Motor neuron (in vitro differentiated cells): Measurements from ENCODE around the gene BRI3. TPM values are rescaled to one million over a fixed set of nuclear protein-coding genes. Genes with fewer than 3 reads are reported as not detected.

ENCODE experiments used
- ATAC-seq, 8 experiments: fragments of 200-7000 bp; cut with Tn5 transposase; replicated peaks in 6 of 8; 2 replicates each; pipeline ENCODE4 v1.8.0; 2021; ENCODE audit warnings: mild to moderate bottlenecking in 8 of 8, moderate library complexity in 8 of 8
- H3K27ac ChIP-seq, 2 donors: fragments of 250-450 bp; sonication (Bioruptor Pico); 2 replicates each; pipeline ENCODE4 v1.9.0; 2021; ENCODE audit warnings: antibody characterized with exemption in 2 of 2, mild to moderate bottlenecking in 2 of 2, moderate library complexity in 1 of 2
- H3K4me1 ChIP-seq, 2 donors: fragments of 250-450 bp; sonication (Bioruptor Pico); replicated peaks in 1 of 2; 2 replicates each; pipeline ENCODE4 v1.6.1; 2021; ENCODE audit warnings: antibody characterized with exemption in 2 of 2, mild to moderate bottlenecking in 2 of 2, moderate library complexity in 1 of 2
- H3K4me3 ChIP-seq, 5 donors: fragments of 250-450 bp; sonication (Bioruptor Pico); 2 replicates each; pipeline ENCODE4 v1.9.0; 2021; ENCODE audit warnings: antibody characterized with exemption in 5 of 5, mild to moderate bottlenecking in 5 of 5, moderate library complexity in 4 of 5
- WGBS, 10 experiments: fragments of 450-650 bp; shearing (Covaris generic); methylation state at CpG; one replicate each; pipeline ENCODE4 v1.0.0; 2022; 5-methylcytosine and 5-hydroxymethylcytosine counted together
- in situ Hi-C, 9 experiments: fragments of 400-800 bp; cut with MboI; loops; one replicate each; pipeline ENCODE4 v1.15.0; 2021; ENCODE audit warnings: low sequenced_read_pairs in 9 of 9, low pct_unique_long_range_greater_than_20kb in 2 of 9; ENCODE audit not compliant: unreplicated experiment in 9 of 9
- total RNA-seq, 8 experiments: library from RNA; unstranded; fragments of 300-600 nt; gene quantifications; 2 replicates each; pipeline versions ENCODE4 v1.2.3 to v1.2.4, GENCODE V29; 2022

Gene BRI3
- total RNA-seq, 8 experiments from 2014 or later: 48.7 to 99.2 (median 70.5) TPM

DNA sequence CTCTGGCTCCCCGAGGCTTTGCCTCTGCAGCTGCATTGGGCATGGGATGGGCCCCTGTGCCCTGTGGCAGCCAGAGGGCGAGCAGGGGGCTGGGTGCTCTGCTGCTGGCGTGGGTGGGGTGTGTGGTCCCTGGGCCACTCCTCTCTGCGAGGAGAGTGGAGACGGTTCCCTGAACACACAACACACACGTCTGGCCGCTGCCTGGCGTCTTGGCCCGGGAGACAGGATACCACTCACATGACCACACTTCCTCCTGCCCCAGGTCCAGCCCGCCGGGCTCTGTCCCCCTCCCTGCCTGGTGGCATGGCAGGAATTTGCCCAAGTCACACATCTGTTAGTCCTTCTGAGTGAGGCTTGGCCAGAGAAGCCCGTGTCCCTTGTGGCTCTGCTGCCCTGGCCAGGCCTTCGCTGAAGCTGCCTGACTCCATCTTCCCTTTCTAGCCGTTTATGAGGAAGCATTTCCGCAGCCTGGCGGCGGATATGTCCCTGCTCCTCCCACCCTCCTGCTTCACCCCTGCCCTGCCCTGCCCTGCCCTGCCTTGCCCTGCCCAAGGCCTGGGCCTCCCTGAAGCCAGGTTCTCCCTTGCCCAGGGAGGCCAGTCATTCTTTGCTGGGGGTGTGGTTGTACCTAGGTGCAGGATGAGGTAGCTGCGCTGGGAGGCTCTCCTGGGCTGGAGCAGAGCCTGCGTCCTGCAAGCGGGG is 3.0 kb downstream of the BRI3 start:
- H3K4me3 ChIP-seq: peak overlapping the region in 3 of 5 donors; percentile 95 to 99 (median 95)
- H3K4me1 ChIP-seq: peaks cover 39 to 42% of the 10 kb centered on the region in 2 donors
- 17 to 40% (median 40%) methylated on average over 1 to 2 of the region's 20 CpGs; no CpG with 5 or more reads in 7 of the 10 experiments for WGBS, 10 experiments
- in situ Hi-C loops: loop anchor here in 1 of 9 experiments (25.0 kb wide), 1 partner anchor 553 kb away; no protein-coding TSS in a partner anchor
- ATAC-seq: peak in 4 of 8 experiments; percentile 0 to 9 (median 4)
- H3K27ac ChIP-seq: no peak overlapping the region

DNA sequence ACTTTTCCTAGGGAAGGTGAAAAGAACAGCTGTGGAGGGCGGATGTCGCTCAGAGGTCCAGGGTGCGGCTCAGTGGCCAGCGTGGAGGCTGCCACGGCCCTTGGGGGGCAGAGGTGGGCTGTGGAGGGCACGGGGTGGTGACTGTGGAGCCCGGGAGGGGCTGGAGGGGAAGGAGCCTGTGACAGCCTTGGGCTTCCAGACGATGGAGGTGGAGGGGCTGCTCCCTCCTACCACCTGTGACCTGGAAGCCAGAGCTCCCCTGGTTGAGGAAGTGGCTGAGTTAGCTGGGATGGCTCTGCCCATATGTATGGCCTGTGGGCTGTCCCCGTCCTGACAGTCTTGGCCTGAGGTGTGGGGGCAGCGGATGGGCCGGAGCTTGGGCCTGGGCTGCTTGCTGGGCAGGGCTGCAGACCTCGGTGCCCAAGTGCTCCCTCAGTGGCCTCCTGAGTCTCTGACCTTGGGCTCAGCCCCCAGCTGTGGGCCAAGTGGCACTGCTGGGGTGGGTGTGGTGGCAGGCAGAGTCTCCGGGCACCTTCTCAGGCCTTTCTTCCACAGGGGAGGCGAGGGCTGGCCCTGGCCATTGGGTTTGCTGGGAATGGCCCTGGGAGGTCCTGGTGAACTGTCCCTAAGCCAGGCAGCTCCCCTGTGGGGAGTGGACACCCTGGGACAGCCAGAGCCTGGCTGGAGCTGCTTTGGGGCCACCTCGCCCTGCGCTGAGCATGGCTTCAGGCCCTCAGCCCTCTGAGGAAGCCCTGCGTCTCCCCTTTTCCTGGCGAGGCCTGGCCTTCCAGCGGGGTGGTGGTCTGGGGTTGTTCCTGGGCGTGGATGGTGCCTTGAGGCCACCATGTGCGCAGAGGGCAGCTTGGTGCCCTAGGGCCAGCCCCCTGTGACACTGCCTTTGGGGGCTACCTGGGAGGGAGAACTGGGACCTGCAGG is 3.9 kb downstream of the BRI3 start:
- no peak overlapping the region for H3K27ac ChIP-seq
- 83 to 100% methylated on average over 1 to 4 of the region's 21 CpGs; no CpG with 5 or more reads in 8 of the 10 experiments for WGBS, 10 experiments
- peaks cover 39 to 42% of the 10 kb centered on the region in 2 donors for H3K4me1 ChIP-seq
- H3K4me3 ChIP-seq: no peak overlapping the region
- in situ Hi-C loops: loop anchor here in 1 of 9 experiments (25.0 kb wide), 1 partner anchor 552 kb away; no protein-coding TSS in a partner anchor
- ATAC-seq: no peak

DNA sequence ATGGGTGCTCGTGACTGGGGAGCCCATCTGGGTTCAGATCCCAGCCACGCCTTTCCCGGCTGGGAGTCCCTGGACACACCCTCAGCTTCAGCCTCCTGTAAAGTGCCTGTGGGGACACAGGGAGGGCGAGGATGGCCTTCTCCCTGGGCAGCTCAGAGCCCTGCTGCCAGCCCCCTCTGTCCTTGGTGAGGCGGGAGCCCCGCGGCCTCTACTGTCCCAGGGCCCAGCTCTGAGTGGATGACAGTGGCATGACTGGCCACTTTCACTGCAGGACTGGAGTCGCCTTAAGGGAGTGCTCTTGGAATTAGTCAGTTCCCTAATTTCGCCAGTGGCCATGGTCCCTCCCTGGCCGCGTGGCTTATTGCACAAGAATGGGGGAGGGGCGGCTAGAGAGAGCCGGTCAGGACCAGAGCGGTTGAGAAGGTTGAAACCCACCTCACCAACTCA is 4.6 kb downstream of the BRI3 start:
- Histone ChIP-seq H3K4me1 (peaks cover 39 to 42% of the 10 kb centered on the region in 2 donors), H3K4me3 (no peak overlapping the region), H3K27ac (no peak overlapping the region)
- 10 to 100% (median 63%) methylated on average over 1 to 4 of the region's 14 CpGs; no CpG with 5 or more reads in 7 of the 10 experiments for WGBS, 10 experiments
- in situ Hi-C loops: loop anchor here in 1 of 9 experiments (25.0 kb wide), 1 partner anchor 551 kb away; no protein-coding TSS in a partner anchor
- ATAC-seq: peak in 3 of 8 experiments; percentile 7 to 31 (median 8)

DNA sequence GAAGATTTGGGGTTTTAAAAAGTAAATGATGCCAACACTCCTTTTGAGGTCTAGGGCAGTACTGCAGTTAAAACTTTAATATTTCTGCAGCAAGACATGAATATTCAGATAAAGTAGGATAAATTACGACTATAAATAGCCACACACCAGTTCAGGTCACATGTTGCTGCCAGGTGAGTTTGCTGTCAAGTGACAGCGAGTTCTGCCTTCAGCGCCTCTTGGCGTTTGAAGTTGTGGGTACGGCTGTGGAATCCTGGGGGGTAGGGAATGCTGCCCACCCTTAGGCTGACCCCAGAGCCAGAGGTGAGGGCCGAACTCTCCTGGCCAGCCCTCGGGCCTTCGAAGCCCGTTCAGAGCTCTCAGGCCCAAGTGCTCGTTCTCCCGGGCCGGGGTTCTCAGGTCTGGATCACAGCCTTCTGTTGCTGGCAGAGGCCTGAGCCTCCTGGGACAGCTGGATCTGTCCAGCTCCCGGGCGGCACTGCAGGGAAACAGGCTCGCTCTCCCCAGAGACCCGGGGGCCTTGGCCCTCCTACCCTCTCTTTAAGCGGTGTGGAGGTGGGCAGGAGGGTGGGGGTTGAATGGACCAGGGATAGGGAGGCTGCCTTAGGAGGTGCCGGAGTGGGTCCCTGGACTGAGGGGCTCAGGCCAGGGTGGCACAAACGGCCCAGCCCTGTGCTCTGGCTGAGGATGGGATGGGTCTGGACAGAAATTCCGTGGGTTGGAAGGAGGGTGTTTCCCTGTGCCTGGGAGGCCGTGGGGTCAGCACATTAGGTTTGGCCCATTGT is 5.4 kb downstream of the BRI3 start:
- in situ Hi-C loops: loop anchor here in 1 of 9 experiments (25.0 kb wide), 1 partner anchor 550 kb away; no protein-coding TSS in a partner anchor
- Histone ChIP-seq H3K27ac (no peak overlapping the region), H3K4me3 (no peak overlapping the region), H3K4me1 (peaks cover 39 to 42% of the 10 kb centered on the region in 2 donors)
- WGBS, 10 experiments: 55 to 100% (median 86%) methylated on average over 1 to 6 of the region's 21 CpGs; no CpG with 5 or more reads in 4 of the 10 experiments
- ATAC-seq: peak in 2 of 8 experiments; percentile 2 to 17

DNA sequence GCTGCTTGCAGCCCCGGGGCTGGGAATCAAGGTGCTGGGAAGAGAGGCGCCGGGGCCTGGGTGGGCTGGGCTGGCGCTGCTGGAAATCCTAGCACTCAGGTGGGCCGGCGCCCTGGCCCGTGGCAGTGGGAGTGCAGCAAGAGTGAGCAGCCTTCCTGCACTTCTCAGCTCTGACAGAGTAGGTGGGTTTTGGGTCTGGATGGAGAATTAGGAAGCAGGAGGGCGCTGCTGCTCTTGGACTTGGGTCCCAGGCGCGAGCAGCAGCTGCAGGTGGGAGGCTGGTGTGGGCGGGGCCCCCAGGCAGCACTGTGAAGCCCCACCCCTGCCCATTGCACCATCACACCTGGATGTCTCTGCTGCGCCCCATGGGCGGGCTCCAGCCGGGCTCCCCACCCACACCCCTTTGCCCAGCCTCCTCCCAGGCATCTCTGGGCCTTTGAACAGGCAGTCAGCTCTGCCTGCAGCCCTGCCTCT is 6.0 kb downstream of the BRI3 start:
- peaks cover 39 to 41% of the 10 kb centered on the region in 2 donors for H3K4me1 ChIP-seq
- no peak overlapping the region for H3K4me3 ChIP-seq
- no peak overlapping the region for H3K27ac ChIP-seq
- ATAC-seq: no peak
- in situ Hi-C loops: loop anchor here in 1 of 9 experiments (25.0 kb wide), 1 partner anchor 550 kb away; no protein-coding TSS in a partner anchor
- 100% methylated on average over 3 of the region's 14 CpGs; no CpG with 5 or more reads in 9 of the 10 experiments for WGBS, 10 experiments

DNA sequence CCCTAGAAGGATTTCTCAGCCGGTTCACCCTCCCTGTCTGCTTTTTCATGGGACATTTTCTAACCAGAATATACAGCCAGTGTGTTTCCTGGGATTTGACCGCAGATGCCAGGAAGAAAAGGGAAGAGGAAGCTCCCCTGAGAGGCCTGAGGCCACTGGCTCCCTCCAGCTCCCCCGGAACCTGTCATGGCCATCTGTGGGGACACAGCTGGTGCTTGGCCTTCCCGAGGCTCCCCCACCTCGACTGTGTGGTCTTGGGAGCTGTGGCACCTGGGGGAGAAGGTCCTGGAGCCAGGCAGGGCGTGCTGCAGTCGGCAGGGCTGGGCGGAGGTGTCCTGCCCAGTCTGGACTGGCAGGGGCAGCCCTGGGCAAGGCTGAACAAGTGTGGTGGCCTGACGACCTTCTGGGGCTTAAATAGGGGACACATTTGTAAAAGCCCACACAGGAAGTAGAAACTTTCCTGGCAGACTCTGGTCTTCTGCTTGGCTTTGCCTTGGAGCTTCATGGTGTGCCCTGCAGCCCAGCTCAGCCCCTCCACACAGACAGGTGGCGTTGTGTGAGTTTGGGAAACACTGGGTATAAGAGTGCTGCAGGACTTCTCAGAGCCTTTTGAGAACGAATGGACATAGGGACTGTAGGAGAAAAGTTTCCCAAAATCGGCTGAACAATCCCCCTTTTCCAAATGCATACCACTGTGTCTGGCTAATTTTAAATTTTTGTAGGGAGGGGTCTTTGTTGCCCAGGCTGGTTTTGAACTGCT is 6.8 kb downstream of the BRI3 start:
- no peak overlapping the region for H3K27ac ChIP-seq
- H3K4me1 ChIP-seq: peaks cover 34% of the 10 kb centered on the region in 2 donors
- no peak for ATAC-seq
- no peak overlapping the region for H3K4me3 ChIP-seq
- WGBS, 10 experiments: 78 to 100% (median 88%) methylated on average over 1 to 9 of the region's 12 CpGs; no CpG with 5 or more reads in 5 of the 10 experiments
- in situ Hi-C loops: loop anchor here in 1 of 9 experiments (25.0 kb wide), 1 partner anchor 549 kb away; no protein-coding TSS in a partner anchor

DNA sequence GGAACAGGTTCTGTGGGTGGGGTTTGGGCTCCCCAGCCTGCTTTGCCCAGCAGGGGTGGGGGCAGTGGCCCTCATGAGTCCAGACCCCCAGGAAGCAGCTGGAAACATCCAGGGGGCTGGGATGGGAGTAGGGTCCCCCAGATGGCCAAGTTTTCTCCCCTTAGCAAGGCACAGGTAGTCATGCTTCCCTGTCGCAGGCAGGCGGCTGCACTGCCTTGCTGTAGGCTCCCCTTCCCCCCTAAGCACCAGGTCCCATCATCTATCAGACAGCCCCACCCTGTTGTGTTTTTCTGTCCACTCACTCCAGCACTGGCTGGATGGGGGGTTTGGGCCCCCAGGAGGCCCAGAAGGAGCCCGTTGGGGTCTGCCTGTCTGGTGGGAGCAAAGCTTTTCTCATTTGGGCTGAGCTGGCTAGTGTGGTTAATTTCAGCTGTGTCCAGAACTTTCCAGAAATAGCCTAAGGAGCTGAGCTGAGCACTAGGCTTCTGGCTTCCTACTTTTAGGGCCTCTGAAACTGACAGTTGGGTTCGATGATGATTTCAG is 7.9 kb downstream of the BRI3 start:
- H3K4me3 ChIP-seq: no peak overlapping the region
- in situ Hi-C loops: loop anchor here in 1 of 9 experiments (25.0 kb wide), 1 partner anchor 548 kb away; no protein-coding TSS in a partner anchor
- H3K4me1 ChIP-seq: peaks cover 22 to 23% of the 10 kb centered on the region in 2 donors
- 60 to 100% (median 100%) methylated on average over 1 to 2 of the region's 4 CpGs; no CpG with 5 or more reads in 6 of the 10 experiments for WGBS, 10 experiments
- no peak overlapping the region for H3K27ac ChIP-seq
- ATAC-seq: no peak

DNA sequence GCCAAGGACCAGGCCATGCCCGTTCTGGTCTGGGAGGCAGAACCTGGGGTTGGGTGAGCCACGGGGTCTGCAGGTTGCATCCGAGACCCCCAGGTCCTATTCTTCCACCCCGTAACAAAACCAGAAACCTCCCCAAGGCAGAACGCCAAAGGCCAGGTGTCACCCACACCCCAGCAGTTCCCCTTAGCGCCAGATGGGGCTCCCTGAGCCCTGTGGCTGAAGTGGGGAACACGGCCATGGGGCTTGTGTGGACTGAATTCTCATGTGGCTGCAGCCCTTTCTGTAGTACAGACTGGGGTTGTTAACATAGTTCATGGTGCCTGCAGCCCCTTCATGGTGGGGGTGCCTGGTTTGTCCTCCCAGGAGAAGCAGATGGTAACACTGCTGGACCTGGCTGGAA is 10.2 kb downstream of the BRI3 start:
- WGBS, 10 experiments: 90 to 100% (median 100%) methylated on average over 2 to 4 of the region's 7 CpGs; no CpG with 5 or more reads in 7 of the 10 experiments
- in situ Hi-C loops: loop anchor here in 1 of 9 experiments (25.0 kb wide), 1 partner anchor 546 kb away; no protein-coding TSS in a partner anchor
- Histone ChIP-seq H3K4me1 (peaks cover 1 to 7% of the 10 kb centered on the region in 2 donors), H3K4me3 (no peak overlapping the region), H3K27ac (no peak overlapping the region)
- ATAC-seq: no peak

DNA sequence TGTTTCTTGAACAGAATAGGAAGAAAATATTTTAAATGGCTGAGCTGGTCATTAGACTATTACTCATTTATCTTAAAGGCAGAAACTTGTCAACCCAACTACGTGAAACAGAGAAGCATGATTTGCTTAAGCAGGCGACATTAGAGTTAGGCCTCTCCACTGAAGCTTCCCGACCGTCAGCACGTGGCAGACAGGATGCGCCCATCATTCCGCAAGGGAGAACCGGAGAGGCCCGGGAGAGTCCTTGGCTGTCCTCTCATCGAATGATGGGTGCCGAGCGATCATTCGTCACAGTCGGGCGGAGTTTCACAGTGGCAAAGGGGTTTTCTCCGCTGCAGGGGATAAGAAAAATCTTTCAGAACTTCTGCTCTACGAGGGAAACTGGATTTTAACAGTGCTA is 11.8 kb downstream of the BRI3 start:
- in situ Hi-C loops: loop anchor here in 1 of 9 experiments (25.0 kb wide), 1 partner anchor 544 kb away; no protein-coding TSS in a partner anchor
- WGBS, 10 experiments: 69 to 91% (median 83%) methylated on average over 2 to 15 of the region's 17 CpGs; no CpG with 5 or more reads in 2 of the 10 experiments
- Histone ChIP-seq H3K4me3 (no peak overlapping the region), H3K4me1 (peaks cover 0 to 7% of the 10 kb centered on the region in 2 donors), H3K27ac (no peak overlapping the region)
- no peak for ATAC-seq

DNA sequence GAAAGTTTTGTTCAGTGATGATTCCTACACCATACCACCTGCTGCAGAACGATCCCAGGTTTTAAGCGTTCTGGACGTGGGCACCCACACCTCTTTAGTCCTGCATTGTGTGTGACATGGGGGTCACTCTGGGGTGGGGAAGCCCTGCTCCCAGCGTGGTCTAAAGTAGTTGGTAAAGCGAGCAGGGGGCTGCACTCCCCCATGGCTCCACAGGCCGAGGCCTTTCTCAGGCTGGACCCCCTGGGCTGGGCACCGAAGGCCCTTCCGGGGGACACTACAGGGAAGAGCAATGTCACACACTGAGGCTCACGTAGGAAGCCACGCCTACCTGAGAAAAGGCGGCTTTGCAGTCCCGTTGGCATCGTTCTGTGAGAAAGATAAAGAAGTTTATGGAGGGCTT is 12.3 kb downstream of the BRI3 start:
- ATAC-seq: no peak
- Histone ChIP-seq H3K4me3 (no peak overlapping the region), H3K27ac (no peak overlapping the region), H3K4me1 (peaks cover 0 to 7% of the 10 kb centered on the region in 2 donors)
- 90 to 100% methylated on average over 2 to 3 of the region's 13 CpGs; no CpG with 5 or more reads in 8 of the 10 experiments for WGBS, 10 experiments
- in situ Hi-C loops: loop anchor here in 1 of 9 experiments (25.0 kb wide), 1 partner anchor 544 kb away; no protein-coding TSS in a partner anchor

DNA sequence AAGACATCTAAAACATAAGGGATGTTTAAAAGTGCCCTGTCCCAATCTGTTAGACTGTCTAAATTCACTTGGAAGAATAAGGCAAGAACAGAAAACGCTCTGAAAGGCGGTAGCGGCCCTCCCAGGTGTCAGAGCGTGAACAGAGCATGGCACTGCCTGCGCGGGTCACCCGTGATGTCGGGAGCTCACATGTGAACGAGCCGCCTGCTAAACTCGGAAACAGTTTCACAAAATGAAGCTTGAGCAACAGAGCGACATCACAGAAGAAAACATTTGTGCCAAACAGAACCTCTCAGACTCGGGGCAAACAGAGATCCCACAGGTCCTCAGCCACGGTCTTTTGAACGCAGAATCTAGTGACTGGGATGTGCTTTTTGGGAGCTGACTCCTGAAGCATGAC is 12.8 kb downstream of the BRI3 start:
- in situ Hi-C loops: loop anchor here in 1 of 9 experiments (25.0 kb wide), 1 partner anchor 543 kb away; no protein-coding TSS in a partner anchor
- H3K4me1 ChIP-seq: peaks cover 0 to 7% of the 10 kb centered on the region in 2 donors
- H3K4me3 ChIP-seq: no peak overlapping the region
- ATAC-seq: no peak
- no peak overlapping the region for H3K27ac ChIP-seq
- WGBS, 10 experiments: 30 to 94% (median 74%) methylated on average over 2 to 14 of the region's 15 CpGs; no CpG with 5 or more reads in 1 of the 10 experiments
